GM10847 (cell line): Measurements from ENCODE around the gene COL6A5.

Experiments used
- POLR2A ChIP-seq: IDR thresholded peaks from 2 replicates; pipeline ENCODE4 v1.6.1; 2011; ENCODE audit not compliant: insufficient read length; ENCODE audit errors: extremely low read depth

Gene COL6A5

GRCh38 chr3:130377960-130378676, 32.6 kb downstream of the COL6A5 start:
- TF ChIP-seq POLR2A: no peak

- no peak for TF ChIP-seq POLR2A
Observed at GRCh38 chr3:130378677-130379191, 33.3 kb downstream of the COL6A5 start.

- TF ChIP-seq POLR2A: no peak
Observed at GRCh38 chr3:130379274-130379673, 33.8 kb downstream of the COL6A5 start.

DNA sequence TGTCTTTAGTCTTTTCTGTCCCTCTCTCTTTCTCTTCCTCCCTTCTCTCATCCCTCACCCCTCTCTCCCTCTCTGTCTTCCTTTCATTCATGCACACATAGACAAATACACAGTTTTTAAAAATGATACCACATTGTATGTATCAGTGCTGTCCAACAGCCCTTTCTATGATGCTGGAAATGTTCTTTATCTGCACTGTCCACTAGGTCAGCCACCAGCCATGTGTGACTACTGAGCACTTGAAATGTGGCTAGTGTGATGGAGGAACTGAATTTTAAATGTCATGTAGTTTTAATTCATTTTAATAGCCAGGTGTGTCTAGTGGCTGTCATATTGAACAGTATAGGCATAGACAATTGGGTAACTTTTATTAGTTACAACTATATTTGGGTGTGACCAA, 34.9 kb downstream of the COL6A5 start:
- no peak for TF ChIP-seq POLR2A

GRCh38 chr3:130383424-130383823, 38.0 kb downstream of the COL6A5 start:
- no peak for TF ChIP-seq POLR2A

DNA sequence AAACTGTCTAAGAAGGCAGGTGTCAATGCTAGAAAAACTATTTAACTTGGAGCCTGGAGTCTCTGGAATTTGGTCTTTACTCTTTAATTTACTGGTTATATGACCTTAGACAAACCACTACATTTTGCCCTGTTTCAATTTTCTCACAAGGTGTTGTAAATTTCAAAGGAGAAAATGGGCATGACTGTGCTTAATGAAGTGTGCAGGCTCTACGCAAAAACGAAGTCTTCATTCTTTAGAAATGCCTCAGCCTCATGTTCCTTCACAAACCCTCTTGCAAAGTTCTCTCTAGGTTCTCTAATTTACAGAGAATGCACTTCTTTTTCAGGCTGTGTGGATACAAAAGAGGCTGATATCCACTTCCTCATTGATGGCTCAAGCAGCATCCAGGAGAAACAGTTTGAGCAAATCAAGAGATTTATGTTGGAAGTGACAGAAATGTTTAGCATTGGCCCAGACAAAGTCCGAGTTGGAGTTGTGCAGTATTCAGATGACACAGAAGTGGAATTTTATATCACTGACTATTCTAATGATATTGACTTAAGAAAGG, 39.1 kb downstream of the COL6A5 start:
- no peak for TF ChIP-seq POLR2A

- TF ChIP-seq POLR2A: no peak
Observed at GRCh38 chr3:130386604-130387263, 41.3 kb downstream of the COL6A5 start.

DNA sequence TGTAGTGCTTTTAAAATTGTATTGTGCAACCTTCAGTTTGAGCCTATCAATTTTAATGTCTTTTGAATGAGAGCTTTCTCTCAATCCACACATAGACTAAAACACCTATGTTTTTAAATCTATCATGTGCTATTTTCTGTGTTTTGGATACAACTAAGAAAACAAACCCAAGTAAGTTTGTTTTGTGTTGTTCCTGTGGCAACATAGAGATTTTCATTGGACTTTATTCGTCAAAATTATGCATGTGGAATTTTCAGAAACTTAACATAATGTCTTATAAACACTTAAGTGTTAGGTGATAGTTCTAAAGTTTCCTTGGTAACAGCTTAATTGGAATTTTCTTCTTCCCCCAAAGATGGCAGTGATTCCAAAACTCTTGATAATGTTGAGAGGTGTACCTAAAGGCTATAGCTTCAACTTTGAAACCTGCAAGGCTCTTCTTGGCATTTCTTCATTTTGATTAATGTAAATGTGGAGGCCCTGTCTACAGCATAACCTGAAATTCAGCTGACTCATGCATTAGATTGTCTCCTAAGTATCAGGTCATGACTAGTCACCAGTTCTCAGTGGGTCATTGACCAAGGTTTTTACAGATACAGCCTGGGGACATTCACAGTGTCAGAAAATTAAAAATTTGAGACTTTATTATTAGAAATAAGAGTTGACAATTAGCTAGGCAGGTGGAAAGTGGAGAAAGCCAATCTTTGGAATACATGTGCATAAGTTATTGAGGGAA, 44.4 kb downstream of the COL6A5 start:
- no peak for TF ChIP-seq POLR2A

DNA sequence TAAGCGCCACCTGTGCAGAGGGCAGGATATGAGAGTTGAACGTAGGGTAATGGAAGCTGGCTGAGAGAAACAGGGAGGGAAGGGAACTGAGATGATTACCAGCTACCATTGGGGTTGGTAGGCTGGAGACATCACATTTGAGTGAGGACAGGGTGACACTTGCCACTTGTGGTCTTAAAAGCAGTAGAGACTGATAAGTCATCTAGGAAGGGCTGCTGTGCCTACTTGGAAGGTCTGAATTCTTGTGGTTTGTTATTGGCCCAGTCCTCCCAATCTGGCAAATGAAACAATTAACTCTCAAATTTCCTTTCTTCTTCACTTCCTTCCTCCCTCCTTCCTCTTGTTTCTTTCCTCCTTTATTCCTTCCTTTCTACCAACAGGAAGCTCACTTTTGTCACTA, 46.8 kb downstream of the COL6A5 start:
- TF ChIP-seq POLR2A: no peak

- TF ChIP-seq POLR2A: no peak
Observed at GRCh38 chr3:130393594-130393993, 48.1 kb downstream of the COL6A5 start.

DNA sequence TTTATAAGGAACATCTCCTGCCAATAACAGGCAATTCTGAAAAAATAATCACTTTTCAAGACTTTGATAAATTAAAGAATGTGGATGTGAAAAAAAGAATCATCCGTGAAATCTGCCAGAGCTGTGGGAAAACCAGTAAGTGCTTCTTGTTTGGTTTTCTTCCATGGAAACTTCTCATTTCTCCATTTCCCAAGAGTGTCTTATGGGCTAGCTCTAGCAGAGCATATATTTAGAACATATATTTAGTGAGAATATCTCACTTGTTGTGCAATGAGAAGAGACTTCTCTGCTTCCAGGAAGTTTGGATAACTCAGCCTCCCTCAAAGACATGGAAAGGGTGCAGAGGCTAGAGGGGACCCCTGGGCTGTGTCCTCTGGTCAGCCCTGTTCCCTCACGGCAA, 49.9 kb downstream of the COL6A5 start:
- no peak for TF ChIP-seq POLR2A

GRCh38 chr3:130395916-130396315, 50.4 kb downstream of the COL6A5 start:
- TF ChIP-seq POLR2A: no peak

DNA sequence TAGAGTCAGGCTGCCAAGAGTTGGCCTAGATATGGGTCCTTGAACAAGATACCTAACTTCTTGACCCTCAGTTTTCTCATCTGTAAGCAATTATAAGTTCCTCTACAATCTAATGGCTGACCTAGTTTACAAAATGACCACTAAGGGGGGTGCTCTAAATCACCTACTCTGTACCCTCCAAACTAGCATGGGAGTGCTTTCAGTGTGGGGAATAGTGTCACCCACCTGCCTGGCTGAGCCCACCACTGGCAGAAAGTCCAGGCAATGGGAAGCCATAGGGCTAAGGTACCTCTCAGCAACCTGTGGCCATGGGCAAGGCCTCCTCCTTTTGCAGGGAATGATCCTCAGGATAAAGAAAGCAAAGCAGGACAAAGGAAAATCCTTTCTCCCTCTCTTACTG, 58.9 kb downstream of the COL6A5 start:
- TF ChIP-seq POLR2A: no peak

DNA sequence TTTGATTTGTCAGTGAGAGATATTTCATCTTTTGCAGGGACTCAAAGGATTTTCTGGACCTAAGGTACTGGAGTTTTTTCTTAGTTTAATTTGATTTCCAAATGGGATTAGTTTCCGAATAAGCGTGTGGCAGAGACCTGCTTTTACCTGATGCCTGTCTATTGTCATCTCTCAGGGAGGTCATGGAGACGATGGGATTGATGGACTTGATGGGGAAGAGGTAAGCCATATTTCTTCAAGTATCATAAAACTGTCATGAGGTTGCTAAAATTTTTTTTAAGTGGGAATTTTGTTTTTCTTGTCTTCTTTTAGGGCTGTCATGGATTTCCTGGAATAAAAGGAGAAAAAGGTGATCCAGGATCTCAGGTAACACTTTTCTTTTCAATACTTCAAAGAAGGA, 60.5 kb downstream of the COL6A5 start:
- TF ChIP-seq POLR2A: no peak

DNA sequence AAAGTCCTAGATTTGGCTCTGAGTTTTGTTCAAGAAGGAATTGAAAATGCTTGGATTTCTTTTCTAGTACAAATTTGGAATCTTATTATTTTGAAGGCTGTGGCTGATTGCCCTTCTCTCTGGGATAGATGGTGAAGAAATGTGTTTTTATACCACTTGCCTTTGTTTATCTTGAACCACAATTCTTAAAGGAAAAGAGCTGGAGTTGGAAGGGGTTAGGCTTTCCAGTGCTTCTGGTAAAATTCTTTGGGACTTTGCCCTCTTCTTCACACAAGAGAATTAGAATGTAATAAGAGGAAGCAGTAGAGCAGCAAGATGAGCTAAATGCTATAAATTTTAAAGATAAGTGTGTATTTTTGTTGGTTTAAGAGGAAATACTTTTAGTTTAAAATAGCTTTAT, 65.8 kb downstream of the COL6A5 start:
- TF ChIP-seq POLR2A: no peak
